ENCODE measurements around the gene RAB3IL1. TPM values are rescaled to one million over a fixed set of nuclear protein-coding genes. Genes with fewer than 3 reads are reported as not detected.
A peak's percentile ranks its signal among the peaks of the same experiment; 100 is the strongest.

Gene RAB3IL1
- total RNA-seq, 6 donors from 2014 or later, result 4.4 to 20.7 (median 10.0) TPM

DNA sequence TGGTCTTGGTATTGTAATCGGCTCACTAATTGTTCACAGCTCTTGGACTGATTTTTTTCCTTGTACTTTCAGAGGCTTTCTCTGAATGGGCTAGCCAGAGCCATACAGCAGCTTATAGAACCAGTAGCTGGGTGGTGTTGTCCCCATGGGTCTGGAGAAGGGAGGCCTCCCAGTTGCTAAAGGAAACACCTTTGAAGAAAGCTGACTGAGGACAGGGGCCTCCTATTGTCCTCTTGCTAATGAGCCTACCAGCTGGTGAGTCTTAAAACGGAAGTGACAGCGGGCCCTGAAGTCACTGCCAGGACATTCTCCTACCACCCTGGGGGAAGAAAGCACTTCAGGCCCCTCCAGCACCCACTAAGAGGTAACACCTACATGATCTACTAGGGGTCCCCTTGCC lies 36.0 kb downstream of the RAB3IL1 start:
- Histone ChIP-seq H3K27me3 (no peaks in the 10 kb centered on the region), H3K9me3 (no peaks in the 10 kb centered on the region), H3K4me3 (no peak overlapping the region), H3K27ac (no peak overlapping the region), H3K4me1 (no peaks in the 10 kb centered on the region), H3K36me3 (peaks cover 0 to 18% (median 3%) of the 10 kb centered on the region in 4 donors)
- WGBS, 2 donors, result 81 to 93% methylated on average over 2 to 3 of the region's 3 CpGs
- ATAC-seq (ENCODE audit: low FRiP score in 2 of 2) (no peak), DNase-seq (no peak)
- TF ChIP-seq, protein P1, sequence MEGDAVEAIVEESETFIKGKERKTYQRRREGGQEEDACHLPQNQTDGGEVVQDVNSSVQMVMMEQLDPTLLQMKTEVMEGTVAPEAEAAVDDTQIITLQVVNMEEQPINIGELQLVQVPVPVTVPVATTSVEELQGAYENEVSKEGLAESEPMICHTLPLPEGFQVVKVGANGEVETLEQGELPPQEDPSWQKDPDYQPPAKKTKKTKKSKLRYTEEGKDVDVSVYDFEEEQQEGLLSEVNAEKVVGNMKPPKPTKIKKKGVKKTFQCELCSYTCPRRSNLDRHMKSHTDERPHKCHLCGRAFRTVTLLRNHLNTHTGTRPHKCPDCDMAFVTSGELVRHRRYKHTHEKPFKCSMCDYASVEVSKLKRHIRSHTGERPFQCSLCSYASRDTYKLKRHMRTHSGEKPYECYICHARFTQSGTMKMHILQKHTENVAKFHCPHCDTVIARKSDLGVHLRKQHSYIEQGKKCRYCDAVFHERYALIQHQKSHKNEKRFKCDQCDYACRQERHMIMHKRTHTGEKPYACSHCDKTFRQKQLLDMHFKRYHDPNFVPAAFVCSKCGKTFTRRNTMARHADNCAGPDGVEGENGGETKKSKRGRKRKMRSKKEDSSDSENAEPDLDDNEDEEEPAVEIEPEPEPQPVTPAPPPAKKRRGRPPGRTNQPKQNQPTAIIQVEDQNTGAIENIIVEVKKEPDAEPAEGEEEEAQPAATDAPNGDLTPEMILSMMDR (IDR thresholded peaks at IDR 0.05), result no peak
- TF ChIP-seq POLR2A (IDR thresholded peaks at IDR 0.05), result no peak
- TF ChIP-seq EP300 (IDR thresholded peaks at IDR 0.05), result no peak
- TF ChIP-seq POLR2AphosphoS5 (IDR thresholded peaks at IDR 0.05), result no peak

DNA sequence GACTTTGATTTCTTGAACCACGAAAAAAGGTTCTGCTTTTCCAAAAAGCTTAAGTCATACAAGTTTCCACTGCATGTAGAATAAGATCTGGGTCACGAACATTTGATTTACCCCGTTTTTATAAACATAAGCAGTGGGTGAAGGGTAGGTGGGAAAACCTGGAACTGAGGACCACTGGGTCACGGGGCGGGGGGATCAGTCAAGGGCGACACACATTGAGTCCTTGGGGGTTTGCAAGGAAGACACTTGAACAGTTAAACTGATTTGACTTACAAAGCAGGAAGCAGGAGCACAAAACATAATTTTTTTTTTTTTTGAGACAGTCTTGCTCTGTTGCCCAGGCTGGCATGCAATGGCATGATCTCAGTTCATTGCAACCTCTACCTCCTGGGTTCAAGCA lies 36.9 kb downstream of the RAB3IL1 start:
- TF ChIP-seq, protein P1 (IDR thresholded peaks at IDR 0.05), result no peak
- TF ChIP-seq POLR2AphosphoS5 (IDR thresholded peaks at IDR 0.05), result no peak
- no peak for TF ChIP-seq POLR2A (IDR thresholded peaks at IDR 0.05)
- TF ChIP-seq EP300 (IDR thresholded peaks at IDR 0.05), result no peak
- ATAC-seq (ENCODE audit: low FRiP score in 2 of 2), result no peak
- WGBS, 2 donors, result 68 to 79% methylated on average over 6 of the region's 6 CpGs

DNA sequence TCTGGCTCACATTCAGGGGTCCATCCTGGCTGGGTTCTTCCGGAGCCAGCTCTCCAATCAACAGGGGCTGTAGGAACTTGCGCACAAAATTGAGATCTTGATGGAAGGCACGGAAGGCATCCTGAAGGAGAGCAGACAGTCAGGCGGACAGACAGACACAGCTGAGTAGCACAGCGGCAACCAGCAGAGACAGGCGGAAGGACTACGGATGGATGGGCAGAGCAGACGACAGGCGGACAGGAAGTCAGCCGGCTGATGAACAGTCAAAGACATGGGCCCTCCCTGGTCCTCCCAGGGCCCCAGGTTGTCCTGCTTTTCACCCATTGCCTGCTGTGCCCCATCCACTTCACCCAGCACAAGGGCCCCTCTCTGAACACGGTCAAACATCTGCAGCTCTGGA lies 37.3 kb downstream of the RAB3IL1 start:
- no peak for ATAC-seq (ENCODE audit: low FRiP score in 2 of 2)
- DNase-seq, result peak in 1 of 2 donors; percentile 27
- 88 to 96% methylated on average over 10 to 11 of the region's 11 CpGs for WGBS, 2 donors
- H3K27me3 ChIP-seq, result no peaks in the 10 kb centered on the region
- no peaks in the 10 kb centered on the region for H3K9me3 ChIP-seq
- TF ChIP-seq, protein P1 (IDR thresholded peaks at IDR 0.05), result no peak
- TF ChIP-seq EP300 (IDR thresholded peaks at IDR 0.05) (no peak), POLR2A (IDR thresholded peaks at IDR 0.05) (no peak), POLR2AphosphoS5 (IDR thresholded peaks at IDR 0.05) (no peak)
- H3K4me3 ChIP-seq, result no peak overlapping the region
- H3K27ac ChIP-seq, result no peak overlapping the region
- H3K4me1 ChIP-seq, result no peaks in the 10 kb centered on the region
- H3K36me3 ChIP-seq, result peaks cover 0 to 27% (median 3%) of the 10 kb centered on the region in 4 donors

More for the DNA sequence above, 36.9 kb downstream of the RAB3IL1 start:
- Histone ChIP-seq H3K36me3 (peaks cover 0 to 27% (median 3%) of the 10 kb centered on the region in 4 donors), H3K27ac (no peak overlapping the region), H3K4me1 (no peaks in the 10 kb centered on the region), H3K9me3 (no peaks in the 10 kb centered on the region), H3K27me3 (no peaks in the 10 kb centered on the region), H3K4me3 (no peak overlapping the region)
- DNase-seq, result no peak

DNA sequence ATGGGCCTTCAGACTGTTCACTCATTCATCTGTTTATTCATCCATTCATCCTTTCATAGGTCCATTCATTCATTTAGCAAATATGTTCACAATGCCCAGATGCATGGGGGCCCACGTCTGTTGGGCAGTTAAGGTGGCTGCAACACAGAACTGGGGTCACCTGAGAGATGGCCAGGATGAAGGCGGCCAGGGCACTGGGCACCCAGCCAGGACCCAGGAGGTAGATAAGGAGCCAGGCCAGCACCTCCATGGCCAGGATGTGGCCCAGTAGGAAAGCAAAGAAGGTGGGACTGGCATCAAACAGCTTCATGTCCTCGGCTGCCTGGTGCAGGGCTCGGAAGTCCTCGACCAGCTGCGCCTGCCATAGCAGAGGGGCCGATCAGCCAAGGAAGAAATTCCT lies 38.2 kb downstream of the RAB3IL1 start:
- H3K4me1 ChIP-seq, result peaks cover 0 to 6% (median 2%) of the 10 kb centered on the region in 4 donors
- H3K27me3 ChIP-seq, result no peaks in the 10 kb centered on the region
- no peak for ATAC-seq (ENCODE audit: low FRiP score in 2 of 2)
- no peak overlapping the region for H3K27ac ChIP-seq
- DNase-seq, result peak in 1 of 2 donors; percentile 52
- 80 to 90% methylated on average over 4 to 7 of the region's 7 CpGs for WGBS, 2 donors
- H3K4me3 ChIP-seq, result no peak overlapping the region
- H3K9me3 ChIP-seq, result no peaks in the 10 kb centered on the region
- TF ChIP-seq EP300 (IDR thresholded peaks at IDR 0.05), result no peak
- no peak for TF ChIP-seq POLR2A (IDR thresholded peaks at IDR 0.05)
- TF ChIP-seq POLR2AphosphoS5 (IDR thresholded peaks at IDR 0.05), result no peak
- TF ChIP-seq, protein P1 (IDR thresholded peaks at IDR 0.05), result no peak
- H3K36me3 ChIP-seq, result peaks cover 0 to 27% (median 3%) of the 10 kb centered on the region in 4 donors

DNA sequence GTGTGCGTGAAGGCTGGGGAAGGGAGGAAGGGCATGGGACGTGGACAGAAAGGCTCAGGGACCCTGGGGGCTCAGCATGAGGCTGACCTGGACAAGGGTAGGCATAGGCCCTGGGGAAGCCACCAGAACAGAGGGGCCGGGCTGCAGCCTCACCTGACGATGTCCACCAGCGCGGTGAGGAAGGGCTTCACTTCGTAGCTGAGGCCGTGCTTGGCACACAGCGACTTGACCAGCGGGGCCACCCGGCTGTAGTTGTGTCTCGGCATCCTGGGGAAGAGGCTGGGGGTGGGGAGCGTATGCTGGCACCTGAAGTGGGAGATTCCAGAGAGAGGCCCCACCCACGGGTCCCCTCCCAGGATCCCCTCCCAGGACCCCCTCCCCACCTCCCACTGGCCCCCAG lies 41.7 kb downstream of the RAB3IL1 start:
- no peaks in the 10 kb centered on the region for H3K9me3 ChIP-seq
- H3K4me3 ChIP-seq, result no peak overlapping the region
- TF ChIP-seq EP300 (IDR thresholded peaks at IDR 0.05) (no peak), POLR2A (IDR thresholded peaks at IDR 0.05) (no peak)
- H3K4me1 ChIP-seq, result peaks cover 0 to 14% (median 8%) of the 10 kb centered on the region in 4 donors
- no peaks in the 10 kb centered on the region for H3K27me3 ChIP-seq
- H3K27ac ChIP-seq, result no peak overlapping the region
- ATAC-seq (ENCODE audit: low FRiP score in 2 of 2), result no peak
- 55 to 98% methylated on average over 2 to 4 of the region's 14 CpGs for WGBS, 2 donors
- no peak for DNase-seq
- peaks cover 0 to 27% (median 3%) of the 10 kb centered on the region in 4 donors for H3K36me3 ChIP-seq
